Right ventricle myocardium inferior (tissue), 1 donor: ENCODE data around the gene ADGRG1. TPM values are rescaled to one million over a fixed set of nuclear protein-coding genes. Genes with fewer than 3 reads are reported as not detected.

ENCODE experiments used
- ATAC-seq: fragments of 200-7000 bp; cut with Tn5 transposase; one replicate; pipeline ENCODE4 v1.9.1; 2020; ENCODE audit warnings: mild to moderate bottlenecking, moderate library complexity
- DNase-seq: peaks from one replicate; pipeline ENCODE4 v3.0.0; 2021; ENCODE audit errors: missing footprints
- intact Hi-C: fragments of 100-400 bp; cut with DNase I; formaldehyde crosslinking; loops from one replicate; pipeline ENCODE4 v1.11.0; 2022
- total RNA-seq: library from RNA; stranded (reverse); fragmentation: NEBNext Ultra II Directional; extraction: Animal tissue kit (Norgen Biotek cat#: 25700); gene quantifications from one replicate; pipeline ENCODE4 v1.2.1, GENCODE V29; 2021
- donor health status: DM: no; HTN: yes; CAD: no; lungs with severe emphysema.

The ADGRG1 gene
- total RNA-seq, 1 donor from 2014 or later, result 23.1 TPM

DNA sequence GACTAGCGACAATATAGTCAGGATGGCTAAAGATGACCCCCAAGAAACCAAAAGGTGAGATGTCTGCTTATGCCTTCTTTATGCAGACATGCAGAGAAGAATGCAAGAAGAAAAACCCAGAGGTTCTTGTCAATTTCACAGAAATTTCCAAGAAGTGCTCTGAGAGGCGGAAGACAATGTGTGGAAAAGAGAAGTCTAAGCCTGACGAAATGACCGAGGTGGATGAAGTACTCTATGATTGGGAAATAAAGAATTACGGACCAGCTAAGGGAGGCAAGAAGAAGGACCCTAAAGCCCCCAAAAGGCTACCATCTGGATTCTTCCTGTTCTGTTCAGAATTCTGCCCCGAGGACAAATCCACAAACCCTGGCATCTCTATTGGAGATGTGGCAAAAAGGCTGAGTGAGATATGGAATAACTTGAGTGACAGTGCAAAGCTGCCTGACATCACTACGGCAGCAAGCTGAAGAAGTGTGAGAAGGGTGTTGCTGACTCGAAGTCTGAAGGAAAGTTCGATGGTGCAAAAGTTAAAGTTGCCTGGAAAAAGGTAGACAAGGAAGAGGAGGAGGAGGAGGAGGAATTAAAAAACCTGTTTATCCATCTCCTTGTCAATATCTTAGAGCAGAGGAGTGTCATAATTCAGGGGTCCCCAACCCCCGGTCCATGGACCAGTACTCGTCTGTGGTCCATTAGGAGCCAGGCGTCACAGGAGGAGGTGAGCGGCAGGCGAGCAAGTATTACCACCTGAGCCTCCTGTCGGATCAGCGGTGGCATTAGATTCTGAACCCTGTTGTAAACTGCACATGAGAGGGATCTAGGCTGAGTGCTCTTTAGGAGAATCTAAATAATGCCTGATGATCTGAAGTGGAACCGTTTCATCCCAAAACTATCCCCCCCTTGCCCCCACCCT is 25.1 kb upstream of the ADGRG1 start:
- DNase-seq (no peak), ATAC-seq (no peak)
- intact Hi-C loops, result no loop called here

DNA sequence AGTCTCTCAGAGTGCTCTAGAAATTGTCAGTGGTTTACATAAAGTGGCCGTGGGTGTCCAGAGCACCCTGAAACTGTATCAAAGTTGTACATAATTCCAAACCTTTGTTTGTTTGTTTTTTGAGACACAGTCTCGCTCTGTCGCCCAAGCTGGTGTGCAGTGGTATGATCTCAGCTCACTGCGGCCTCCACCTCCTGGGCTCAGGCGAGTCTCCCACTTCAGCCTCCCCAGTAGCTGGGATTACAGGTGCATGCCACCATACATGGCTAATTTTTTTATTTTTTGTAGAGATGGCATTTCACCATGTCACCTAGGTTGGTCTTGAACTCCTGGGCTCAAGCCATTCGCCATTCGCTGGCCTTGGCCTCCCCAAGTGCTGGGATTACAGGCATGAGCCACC is 24.3 kb upstream of the ADGRG1 start:
- intact Hi-C loops, result no loop called here
- no peak for DNase-seq
- no peak for ATAC-seq

DNA sequence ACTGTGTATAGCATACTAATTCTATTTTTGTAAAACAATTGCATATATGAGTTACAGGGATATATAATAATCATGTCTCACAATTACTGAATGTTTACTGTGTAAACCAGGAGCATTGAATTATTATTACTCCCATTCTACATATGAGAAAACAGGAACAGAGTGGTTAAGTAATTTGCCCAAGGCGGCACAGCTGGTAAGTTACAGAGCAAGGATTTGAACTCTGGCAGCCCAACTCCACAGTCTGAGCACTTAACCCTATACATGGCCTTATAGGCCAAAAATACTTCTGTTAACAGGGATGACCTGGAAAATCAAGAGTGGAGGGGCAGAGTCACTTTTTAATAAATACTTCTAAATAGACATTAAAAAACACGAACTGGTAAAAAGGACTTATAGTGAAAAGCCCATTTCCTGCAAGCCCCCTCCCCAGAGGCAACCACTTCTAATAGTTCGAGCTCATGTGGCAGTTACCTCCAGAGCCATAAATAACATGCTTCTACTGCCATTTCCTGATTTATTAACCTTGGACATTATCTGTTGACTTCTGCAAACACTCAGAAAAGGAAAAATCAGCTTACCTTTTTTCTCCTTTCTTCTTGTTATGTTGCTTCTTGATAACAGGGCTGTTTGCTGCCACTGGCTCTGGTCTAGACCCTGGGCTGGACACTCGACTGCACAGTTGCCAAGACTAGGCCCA is 22.1 kb upstream of the ADGRG1 start:
- intact Hi-C loops, result no loop called here
- ATAC-seq (no peak), DNase-seq (no peak)

DNA sequence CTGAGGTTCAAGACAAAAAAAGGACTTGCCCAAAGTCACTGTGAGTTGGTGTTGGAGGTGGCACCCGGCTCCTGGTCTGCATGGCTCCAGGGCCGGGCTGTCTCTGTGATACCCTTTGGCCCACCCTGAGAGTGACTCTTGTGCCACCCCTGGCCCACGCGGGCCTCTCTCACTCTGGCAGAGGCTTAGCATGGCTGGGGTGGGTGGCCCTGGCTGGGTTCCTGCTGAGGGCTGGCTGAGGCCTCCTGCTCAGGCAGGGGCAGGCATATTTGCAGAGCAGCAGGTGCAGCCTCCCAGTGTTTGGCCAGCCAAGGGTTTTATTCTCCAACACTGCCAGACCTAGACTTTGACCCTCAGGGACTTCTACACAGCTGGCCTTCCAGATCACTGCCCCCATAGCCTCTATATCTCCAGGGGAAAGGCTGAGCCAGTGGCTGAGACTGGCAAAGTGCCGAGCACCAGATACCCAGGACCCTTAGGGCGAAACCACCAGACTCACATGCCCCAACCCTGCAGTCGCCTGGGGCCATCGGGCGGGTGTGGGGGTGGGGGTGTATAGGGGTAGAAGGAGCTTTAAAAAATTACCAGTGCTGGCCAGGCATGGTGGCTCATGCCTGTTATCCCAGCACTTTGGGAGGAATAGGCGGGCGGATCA is 21.5 kb upstream of the ADGRG1 start:
- DNase-seq (no peak), ATAC-seq (no peak)
- intact Hi-C loops, result no loop called here

DNA sequence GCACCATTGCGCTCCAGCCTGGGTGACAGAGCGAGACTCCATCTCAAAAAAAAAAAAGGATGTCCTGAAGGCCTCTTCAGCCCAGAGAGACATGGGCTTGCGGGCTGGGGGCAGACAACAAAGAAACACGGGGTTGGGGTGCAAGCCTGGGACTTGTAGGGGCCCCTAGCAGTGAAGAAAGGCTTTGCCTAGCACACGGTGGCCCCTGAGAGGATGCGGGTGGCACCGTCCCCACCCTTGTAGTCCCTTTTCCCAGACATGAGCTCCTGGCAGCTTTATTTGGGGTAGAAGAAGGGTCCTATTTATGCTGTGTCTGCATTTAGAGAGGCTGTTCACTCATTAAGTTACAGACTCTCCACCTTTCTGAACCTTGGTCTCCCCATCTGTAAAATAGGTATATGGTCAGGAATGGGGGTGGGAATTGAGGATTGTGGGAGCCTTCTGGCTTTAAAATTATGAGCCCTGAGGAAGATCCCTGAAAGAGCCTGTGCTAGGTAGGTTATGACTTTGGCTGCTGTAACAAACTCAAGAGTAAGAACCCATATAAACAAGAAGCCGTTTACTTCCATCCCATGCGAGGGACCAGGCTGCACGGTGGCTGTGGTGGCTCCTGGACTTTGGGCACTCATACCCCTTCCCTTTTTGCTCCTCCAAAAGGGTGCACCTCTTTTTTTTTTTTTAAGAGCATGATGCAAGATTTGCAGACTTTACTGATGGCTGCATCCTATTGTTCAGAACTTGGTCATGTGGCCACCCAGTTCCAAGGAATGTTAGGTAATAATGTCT is 20.6 kb upstream of the ADGRG1 start:
- no peak for ATAC-seq
- intact Hi-C loops, result no loop called here
- DNase-seq, result no peak

DNA sequence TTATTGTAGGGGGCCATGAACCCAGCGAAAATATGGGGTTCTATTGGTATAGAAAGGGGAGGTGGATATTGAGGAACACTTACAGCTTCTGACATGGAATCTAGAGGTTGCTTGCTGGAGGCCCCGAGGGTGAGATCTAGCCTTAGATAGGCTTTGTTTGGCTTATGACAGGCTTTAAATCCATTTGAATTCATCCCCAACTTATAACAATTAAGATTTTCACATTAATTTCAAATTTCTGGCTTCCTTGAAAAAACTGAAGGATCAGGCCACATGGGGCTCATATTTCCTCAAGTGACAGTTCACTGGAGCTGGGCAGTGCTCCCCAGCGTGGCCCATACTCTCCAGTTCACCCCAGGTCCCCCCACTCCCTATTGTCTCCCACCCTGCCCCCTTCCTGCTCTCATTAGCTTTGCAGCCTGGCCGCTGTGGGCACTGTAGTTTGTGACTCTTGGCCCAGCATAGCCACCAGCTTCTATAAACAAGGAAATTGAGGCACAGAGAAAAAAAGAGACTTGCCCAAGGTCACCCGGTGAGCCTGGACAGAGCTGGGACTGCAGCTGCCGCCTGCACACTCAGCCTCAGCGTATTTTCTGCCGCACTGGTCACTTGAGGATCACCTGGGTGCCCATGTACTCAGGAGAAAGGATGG is 19.8 kb upstream of the ADGRG1 start:
- ATAC-seq (no peak), DNase-seq (no peak)
- intact Hi-C loops, result no loop called here

DNA sequence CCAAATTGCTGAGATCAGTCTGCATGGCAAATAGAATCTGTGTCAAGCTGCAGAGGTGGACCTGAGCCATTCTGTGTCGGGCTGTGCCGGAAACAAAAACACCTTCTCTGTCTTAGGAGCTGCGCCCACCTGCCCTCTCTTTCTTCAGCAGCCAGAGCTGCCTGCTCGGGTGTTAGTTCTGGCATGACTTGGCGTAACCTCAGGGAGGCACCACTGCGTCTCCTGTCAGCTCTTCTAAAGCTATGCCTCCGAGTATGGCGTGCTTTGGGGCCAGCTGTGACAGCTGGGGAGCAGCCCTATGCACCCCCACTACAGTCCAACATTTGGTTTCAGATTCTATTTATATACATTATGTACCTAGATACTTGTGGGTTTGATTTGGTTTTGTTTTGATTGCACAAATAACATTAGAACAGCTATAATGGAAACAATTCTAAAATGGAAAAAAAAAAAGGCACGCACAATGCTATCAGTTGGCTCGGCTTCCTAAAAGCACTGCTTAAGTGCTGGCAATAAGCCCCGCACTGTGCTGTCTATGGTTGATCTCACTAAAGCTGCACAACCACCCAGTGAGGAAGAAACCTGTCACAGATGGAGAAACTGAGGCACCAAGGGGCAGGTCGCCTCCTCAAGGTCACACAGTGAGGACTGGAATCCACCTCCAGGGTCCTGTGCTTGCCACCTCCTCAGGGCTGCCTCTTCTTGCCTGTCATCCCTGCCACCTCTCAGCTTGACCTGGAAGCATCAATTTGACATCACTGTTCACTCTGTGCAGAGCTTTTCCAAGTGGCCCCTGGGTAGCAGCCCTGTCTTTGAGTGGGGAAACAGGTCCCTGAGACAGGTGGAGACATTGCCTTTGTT is 18.7 kb upstream of the ADGRG1 start:
- no peak for DNase-seq
- intact Hi-C loops, result no loop called here
- ATAC-seq, result peak; percentile 75

DNA sequence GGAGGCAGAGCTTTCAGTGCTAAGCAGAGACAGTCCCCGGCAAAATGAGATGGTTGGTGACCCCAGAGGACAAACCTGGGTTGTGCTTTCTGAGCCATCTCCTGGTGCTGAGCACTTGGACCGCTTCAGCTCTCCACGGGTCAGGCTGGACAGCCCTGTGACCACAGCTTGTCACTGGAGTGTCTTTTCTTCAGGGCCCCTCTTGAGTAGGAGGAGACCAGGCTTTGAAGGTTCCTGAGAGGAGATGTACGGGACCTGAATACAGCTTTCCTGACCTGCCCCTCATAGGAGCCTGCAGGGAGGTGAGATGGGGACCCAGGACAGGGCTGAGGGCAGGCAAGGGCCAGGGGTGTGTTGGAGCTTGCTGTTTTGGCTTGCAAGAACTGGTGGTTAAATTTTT is 17.8 kb upstream of the ADGRG1 start:
- intact Hi-C loops, result no loop called here
- ATAC-seq (no peak), DNase-seq (no peak)

DNA sequence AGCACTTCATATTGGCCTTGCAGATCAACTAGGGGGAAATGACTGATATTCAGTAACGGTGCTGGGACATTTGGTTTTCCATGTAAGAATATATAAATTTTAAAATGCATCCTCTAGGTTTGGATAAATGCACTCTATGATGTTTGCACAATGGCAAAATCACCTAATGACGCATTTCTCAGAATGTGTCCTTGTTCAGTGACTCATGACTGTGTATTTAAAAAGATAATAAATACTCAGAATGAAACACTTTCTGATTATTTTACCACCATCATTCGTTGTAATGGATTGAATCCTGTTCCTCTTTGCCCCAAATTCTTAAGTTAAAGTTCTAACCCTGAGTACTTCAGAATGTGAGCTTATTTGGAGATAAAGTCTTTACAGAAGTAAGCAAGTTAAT is 17.2 kb upstream of the ADGRG1 start:
- DNase-seq (no peak), ATAC-seq (no peak)
- intact Hi-C loops, result no loop called here

DNA sequence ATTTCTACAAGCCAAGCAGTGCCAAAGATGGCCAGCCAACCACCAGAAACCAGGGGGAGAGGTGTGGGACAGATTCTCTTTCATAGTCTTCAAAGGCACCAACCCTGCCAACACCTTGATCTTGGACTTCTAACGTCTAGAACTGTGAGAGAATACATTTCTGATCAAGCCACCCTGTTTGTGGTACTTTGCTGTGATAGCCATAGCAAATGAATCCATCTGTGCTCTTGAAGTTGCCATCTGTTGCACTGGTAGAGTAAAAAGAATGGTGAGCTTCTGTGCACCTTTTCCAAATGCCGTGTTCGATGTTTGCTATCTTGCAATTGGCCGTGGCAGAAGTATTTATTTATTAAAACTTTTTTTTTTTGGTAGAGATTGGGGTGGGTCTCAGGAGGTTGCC is 16.7 kb upstream of the ADGRG1 start:
- no peak for ATAC-seq
- no peak for DNase-seq
- intact Hi-C loops, result no loop called here

DNA sequence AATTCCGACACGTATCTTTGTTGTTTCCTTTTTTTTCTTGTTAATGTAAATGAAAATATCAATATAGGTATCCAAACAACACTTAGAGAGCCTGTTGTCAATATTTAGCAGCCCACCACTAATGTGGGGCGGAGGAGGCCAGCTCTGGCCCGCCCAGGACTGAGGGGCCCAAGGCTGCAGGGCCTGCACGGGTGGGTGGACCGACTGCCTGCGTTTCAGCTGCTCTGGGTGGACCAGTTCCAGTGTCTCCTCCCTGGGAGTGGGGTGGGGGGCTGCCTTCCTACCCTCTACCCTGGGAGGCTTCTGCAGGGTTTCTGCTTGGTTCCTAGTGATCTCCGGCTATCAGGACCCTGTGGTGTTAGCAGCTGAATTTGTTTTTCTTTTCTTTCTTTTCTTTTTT is 15.9 kb upstream of the ADGRG1 start:
- DNase-seq (no peak), ATAC-seq (no peak)
- intact Hi-C loops, result no loop called here

DNA sequence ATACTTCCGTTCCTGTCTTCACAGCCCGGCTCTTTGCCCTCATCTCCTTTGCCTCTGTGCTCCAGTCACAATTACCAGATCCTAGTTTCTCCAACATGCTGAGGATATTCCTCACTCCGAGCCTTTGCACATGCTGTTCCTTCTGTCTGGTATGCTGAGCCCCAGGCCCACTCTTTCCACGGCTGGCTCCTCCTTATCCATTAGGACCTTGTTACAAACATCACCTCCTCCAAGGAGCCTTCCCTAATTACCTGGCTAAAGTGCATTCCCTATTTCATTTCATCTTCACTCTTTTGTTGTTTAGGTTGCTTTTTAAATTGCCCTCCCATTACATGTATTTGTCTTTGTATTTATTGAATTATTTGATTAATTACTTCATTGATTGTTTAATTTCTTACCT is 14.9 kb upstream of the ADGRG1 start:
- ATAC-seq, result no peak
- intact Hi-C loops, result no loop called here
- DNase-seq, result no peak

DNA sequence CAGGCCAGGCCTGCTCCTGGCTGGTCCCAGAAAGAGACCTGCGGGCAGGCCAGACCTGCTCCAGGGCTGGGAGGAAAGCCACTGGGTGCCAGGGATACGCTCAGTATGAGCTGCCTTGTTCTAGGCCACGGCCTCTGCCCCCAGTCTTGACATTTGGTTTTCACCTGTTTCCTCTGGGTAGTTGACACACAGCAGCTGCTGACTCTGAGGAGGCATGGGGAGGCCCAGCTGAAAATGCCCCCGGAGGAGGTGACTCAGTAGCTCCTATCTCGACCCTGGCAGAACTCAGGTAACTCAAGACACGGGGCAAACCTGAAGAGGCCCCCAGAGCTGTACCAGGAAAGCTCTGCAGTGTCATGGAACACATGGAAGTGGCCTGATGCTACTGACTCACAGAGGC is 13.9 kb upstream of the ADGRG1 start:
- intact Hi-C loops, result no loop called here
- no peak for ATAC-seq
- no peak for DNase-seq

DNA sequence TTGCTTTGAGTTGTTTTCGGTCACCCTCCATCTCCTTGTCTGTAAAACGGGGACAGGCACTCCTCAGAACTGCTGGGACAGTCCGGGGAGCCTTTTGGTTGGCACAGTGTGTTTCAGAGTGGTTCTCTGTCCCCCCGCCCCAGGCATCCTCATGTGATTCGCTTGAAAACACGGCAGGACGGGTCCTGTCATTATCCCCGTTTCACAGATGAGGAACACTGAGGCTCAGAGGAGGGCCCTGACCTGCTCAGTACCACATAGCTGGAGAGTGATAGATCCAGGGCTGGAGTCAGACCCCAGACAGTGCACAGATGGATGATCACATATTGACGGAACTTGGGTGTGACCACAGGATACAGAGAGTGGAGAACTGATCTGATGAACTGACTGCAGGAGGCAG is 13.5 kb upstream of the ADGRG1 start:
- ATAC-seq, result no peak
- DNase-seq, result no peak
- intact Hi-C loops, result no loop called here

DNA sequence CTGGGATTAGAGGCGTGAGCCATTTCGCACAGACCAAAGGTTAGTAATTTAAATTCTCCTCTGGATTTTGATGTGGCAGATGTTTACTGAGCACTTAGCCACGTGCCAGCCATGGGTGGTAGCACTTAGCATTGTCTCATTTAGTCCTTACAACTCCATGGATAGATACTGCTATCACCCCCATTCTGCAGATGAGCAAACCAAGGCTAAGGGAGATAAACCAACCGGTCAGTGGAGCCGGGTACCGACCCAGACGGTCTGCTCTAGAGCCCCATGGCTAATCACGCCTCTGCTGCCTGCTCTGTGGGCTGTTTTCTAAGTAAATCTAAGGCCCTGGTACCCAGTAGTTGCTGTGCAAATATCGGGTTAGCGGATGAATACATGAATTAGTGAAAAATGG is 12.6 kb upstream of the ADGRG1 start:
- intact Hi-C loops, result no loop called here
- ATAC-seq (no peak), DNase-seq (no peak)

DNA sequence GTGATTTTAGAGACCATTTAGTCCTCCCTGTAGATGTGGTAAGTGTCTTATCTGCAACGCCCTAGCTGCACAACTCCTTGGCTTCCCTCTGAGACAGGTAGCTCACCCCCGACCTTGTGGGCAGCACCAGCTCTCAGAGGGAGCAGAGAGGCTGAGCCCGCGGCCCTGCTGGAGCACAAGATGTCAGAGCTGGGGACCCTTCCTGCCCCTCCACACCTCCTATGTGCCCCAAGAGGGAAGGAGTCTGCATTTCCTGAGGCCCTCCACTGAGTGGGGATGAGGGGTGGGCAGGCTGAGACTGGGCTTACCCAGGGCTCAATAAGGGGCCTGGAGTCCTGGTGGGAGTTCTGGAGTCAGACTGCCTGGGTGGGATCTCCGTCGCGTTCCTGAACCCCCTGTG is 12.2 kb upstream of the ADGRG1 start:
- DNase-seq (no peak), ATAC-seq (no peak)
- intact Hi-C loops, result no loop called here

DNA sequence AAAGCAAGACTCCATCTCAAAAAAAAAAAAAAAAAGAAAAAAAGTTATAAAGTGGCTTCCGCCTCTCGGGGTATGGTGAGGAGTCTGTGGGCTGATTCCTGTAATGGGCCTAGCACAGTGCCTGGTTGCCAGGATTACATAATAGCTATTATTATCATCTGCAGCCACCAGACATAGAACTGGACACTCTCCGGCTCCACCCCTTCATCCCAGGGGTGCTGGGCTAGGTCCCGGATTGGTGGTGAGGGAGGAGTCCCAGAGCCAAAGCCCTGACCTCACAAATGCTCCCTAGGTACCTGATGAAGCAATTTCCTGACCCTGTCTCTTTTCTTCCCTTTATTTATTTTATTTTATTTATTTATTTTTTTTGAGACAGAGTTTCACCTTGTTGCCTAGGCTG is 11.6 kb upstream of the ADGRG1 start:
- intact Hi-C loops, result no loop called here
- ATAC-seq (peak; percentile 69), DNase-seq (no peak)

DNA sequence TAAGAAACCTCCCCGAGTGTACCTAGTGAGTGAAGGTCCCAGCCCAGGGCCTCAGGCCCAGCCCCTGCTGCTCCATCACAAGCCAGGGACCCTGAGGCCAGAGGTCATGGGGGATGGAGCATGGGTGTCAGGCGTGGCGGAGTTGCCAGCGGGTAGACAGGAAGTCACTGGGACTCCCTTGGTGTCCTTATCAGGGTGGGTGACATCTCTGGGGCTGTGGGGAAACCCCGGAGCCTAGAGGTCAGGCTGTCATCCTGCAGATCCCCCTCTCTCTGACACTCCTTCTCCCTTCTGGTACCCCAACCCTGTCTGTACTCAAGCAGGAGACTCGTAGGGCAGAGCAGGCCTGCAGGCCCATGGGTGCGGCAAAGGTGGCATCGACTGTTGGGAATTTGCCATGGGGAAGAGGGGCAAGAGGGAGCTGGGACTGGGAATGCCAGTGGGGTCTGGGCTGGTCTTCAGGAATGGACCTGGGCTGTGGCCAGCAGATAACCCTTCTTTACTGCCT is 10.8 kb upstream of the ADGRG1 start:
- ATAC-seq, result no peak
- intact Hi-C loops, result no loop called here
- DNase-seq, result no peak
